ENCODE results near the gene IL17RE.

Gene IL17RE

GRCh38 chr3:9897408-9898372 is 5.0 kb upstream of the IL17RE start:
- Histone ChIP-seq H3K27ac (ENCODE audit: extremely low read depth, low read depth, low read length) (no peak overlapping the region), H3K4me3 (ENCODE audit: low read depth, low read length) (no peak overlapping the region), H3K4me1 (ENCODE audit: control insufficient read depth, insufficient read depth, low read length) (no peaks in the 10 kb centered on the region), H3K9me3 (ENCODE audit: control insufficient read depth, insufficient read depth, low read depth, low read length) (no peaks in the 10 kb centered on the region), H3K36me3 (ENCODE audit: control insufficient read depth in 2 of 2, insufficient read depth in 1 of 2, low read length in 2 of 2) (peaks cover 2 to 16% of the 10 kb centered on the region in 2 experiments)
- TF ChIP-seq ZNF529 (tag by site-specific recombination; IDR thresholded peaks at IDR 0.05; ENCODE audit: insufficient replicate concordance) (no peak), ZNF426 (tag by site-specific recombination; IDR thresholded peaks at IDR 0.05) (no peak), ZBTB20 (tag by site-specific recombination; IDR thresholded peaks at IDR 0.05) (0 out of 2 replicates have a peak, but pooled peaks have one; percentile 10), ZNF341 (tag by site-specific recombination; IDR thresholded peaks at IDR 0.05; ENCODE audit: low read depth) (peak; percentile 13; the same call in 1 of the 2 replicates), ZBTB48 (tag by site-specific recombination; IDR thresholded peaks at IDR 0.05) (peak; percentile 30; the same call in 1 of the 2 replicates), PRDM1 (tag by site-specific recombination; IDR thresholded peaks at IDR 0.05) (peak; percentile 67), WT1 (tag by site-specific recombination; IDR thresholded peaks at IDR 0.05) (no peak), ZNF514 (tag by site-specific recombination; IDR thresholded peaks at IDR 0.05) (no peak), ZNF366 (tag by site-specific recombination; conservative IDR thresholded peaks at IDR 0.05) (0 out of 2 replicates have a peak, but pooled peaks have one; percentile 24)
- TF ChIP-seq, protein P1, sequence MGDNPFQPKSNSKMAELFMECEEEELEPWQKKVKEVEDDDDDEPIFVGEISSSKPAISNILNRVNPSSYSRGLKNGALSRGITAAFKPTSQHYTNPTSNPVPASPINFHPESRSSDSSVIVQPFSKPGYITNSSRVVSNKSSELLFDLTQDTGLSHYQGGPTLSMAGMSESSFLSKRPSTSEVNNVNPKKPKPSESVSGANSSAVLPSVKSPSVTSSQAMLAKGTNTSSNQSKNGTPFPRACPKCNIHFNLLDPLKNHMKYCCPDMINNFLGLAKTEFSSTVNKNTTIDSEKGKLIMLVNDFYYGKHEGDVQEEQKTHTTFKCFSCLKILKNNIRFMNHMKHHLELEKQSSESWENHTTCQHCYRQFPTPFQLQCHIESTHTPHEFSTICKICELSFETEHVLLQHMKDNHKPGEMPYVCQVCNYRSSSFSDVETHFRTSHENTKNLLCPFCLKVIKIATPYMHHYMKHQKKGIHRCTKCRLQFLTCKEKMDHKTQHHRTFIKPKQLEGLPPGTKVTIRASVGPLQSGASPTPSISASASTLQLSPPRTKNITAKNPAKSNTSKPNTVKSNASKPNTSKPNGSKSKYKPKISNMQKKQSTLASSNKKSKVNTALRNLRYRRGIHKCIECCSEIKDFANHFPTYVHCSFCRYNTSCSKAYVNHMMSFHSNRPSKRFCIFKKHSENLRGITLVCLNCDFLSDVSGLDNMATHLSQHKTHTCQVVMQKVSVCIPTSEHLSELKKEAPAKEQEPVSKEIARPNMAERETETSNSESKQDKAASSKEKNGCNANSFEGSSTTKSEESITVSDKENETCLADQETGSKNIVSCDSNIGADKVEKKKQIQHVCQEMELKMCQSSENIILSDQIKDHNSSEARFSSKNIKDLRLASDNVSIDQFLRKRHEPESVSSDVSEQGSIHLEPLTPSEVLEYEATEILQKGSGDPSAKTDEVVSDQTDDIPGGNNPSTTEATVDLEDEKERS (tag by site-specific recombination; IDR thresholded peaks at IDR 0.05): no peak
- TF ChIP-seq, protein P2, sequence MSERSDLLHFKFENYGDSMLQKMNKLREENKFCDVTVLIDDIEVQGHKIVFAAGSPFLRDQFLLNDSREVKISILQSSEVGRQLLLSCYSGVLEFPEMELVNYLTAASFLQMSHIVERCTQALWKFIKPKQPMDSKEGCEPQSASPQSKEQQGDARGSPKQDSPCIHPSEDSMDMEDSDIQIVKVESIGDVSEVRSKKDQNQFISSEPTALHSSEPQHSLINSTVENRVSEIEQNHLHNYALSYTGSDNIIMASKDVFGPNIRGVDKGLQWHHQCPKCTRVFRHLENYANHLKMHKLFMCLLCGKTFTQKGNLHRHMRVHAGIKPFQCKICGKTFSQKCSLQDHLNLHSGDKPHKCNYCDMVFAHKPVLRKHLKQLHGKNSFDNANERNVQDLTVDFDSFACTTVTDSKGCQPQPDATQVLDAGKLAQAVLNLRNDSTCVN (tag by site-specific recombination; optimal IDR thresholded peaks at IDR 0.05): no peak
- ChIA-PET POLR2A (interaction anchor here (0.6 to 1.4 kb wide), 4 partner anchors 15 to 36 kb away, joined by 3 to 5 read pairs (median 4); partner anchors contain the start of genes CRELD1 and IL17RC), CTCF (interaction anchor here (0.6 to 0.7 kb wide), 2 partner anchors 35 to 86 kb away, joined by 3 to 5 read pairs; no protein-coding TSS in a partner anchor)

GRCh38 chr3:9898467-9899241 is 4.0 kb upstream of the IL17RE start:
- no peaks in the 10 kb centered on the region for H3K4me1 ChIP-seq (ENCODE audit: control insufficient read depth, insufficient read depth, low read length)
- POLR2A ChIA-PET: interaction anchor here (1.4 kb wide), 1 partner anchor 18 kb away, joined by 5 read pairs; the partner anchor contains the start of gene IL17RC
- TF ChIP-seq SP7 (tag by site-specific recombination; IDR thresholded peaks at IDR 0.05) (no peak), ZNF548 (tag by site-specific recombination; IDR thresholded peaks at IDR 0.05) (no peak), ZNF18 (tag by site-specific recombination; IDR thresholded peaks at IDR 0.05) (0 out of 2 replicates have a peak, but pooled peaks have one; percentile 45), GFI1B (tag by site-specific recombination; IDR thresholded peaks at IDR 0.05) (no peak), AEBP2 (tag by site-specific recombination; IDR thresholded peaks at IDR 0.05; ENCODE audit: borderline replicate concordance) (no peak), PRDM10 (tag by site-specific recombination; IDR thresholded peaks at IDR 0.05) (peak; percentile 32; the same call in 1 of the 2 replicates), HOXC10 (CRISPR knock-in tag; IDR thresholded peaks at IDR 0.05) (no peak)
- TF ChIP-seq, protein P3, sequence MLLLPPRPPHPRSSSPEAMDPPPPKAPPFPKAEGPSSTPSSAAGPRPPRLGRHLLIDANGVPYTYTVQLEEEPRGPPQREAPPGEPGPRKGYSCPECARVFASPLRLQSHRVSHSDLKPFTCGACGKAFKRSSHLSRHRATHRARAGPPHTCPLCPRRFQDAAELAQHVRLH (tag by site-specific recombination; IDR thresholded peaks at IDR 0.05): no peak

More at GRCh38 chr3:9898467-9899241, 4.0 kb upstream of the IL17RE start:
- CTCF ChIA-PET: interaction anchor here (0.7 kb wide), 1 partner anchor 34 kb away, joined by 3 read pairs; no protein-coding TSS in a partner anchor
- no peak overlapping the region for H3K27ac ChIP-seq (ENCODE audit: extremely low read depth, low read depth, low read length)
- H3K9me3 ChIP-seq (ENCODE audit: control insufficient read depth, insufficient read depth, low read depth, low read length): no peaks in the 10 kb centered on the region
- H3K36me3 ChIP-seq (ENCODE audit: control insufficient read depth in 2 of 2, insufficient read depth in 1 of 2, low read length in 2 of 2): peaks cover 0 to 7% of the 10 kb centered on the region in 2 experiments; a peak in 1 of 3 replicates
- no peak overlapping the region for H3K4me3 ChIP-seq (ENCODE audit: low read depth, low read length)
